Fibroblast of villous mesenchyme (primary cell): Measurements from ENCODE around the gene BID. TPM values are rescaled to one million over a fixed set of nuclear protein-coding genes. Genes with fewer than 3 reads are reported as not detected.
"Not testable (repeated sequence)": the region's sequence is repeated elsewhere in the genome, so short reads cannot be mapped to it uniquely, and the experiment has no call there.

ENCODE experiments used
- DNase-seq: peaks from one replicate; pipeline ENCODE4 v3.0.0-alpha.2; 2010; ENCODE audit warnings: low read depth
- H3K4me3 ChIP-seq: 2 replicates; pipeline ENCODE4 v1.5.1; 2011; ENCODE audit warnings: low read depth, mild to moderate bottlenecking, low read length
- total RNA-seq: library from RNA; depleted of rRNA; stranded (reverse); fragments of >200 nt; gene quantifications from 2 replicates; pipeline ENCODE4 v1.2.3, GENCODE V29; 2012
- TF ChIP-seq, protein P1 (sequence below): IDR thresholded peaks from 2 replicates; pipeline ENCODE4 v1.5.1; 2012; ENCODE audit warnings: low read depth, mild to moderate bottlenecking, low read length; ENCODE audit not compliant: insufficient read depth

Gene BID
- total RNA-seq, 1 donor = 19.4 TPM

DNA sequence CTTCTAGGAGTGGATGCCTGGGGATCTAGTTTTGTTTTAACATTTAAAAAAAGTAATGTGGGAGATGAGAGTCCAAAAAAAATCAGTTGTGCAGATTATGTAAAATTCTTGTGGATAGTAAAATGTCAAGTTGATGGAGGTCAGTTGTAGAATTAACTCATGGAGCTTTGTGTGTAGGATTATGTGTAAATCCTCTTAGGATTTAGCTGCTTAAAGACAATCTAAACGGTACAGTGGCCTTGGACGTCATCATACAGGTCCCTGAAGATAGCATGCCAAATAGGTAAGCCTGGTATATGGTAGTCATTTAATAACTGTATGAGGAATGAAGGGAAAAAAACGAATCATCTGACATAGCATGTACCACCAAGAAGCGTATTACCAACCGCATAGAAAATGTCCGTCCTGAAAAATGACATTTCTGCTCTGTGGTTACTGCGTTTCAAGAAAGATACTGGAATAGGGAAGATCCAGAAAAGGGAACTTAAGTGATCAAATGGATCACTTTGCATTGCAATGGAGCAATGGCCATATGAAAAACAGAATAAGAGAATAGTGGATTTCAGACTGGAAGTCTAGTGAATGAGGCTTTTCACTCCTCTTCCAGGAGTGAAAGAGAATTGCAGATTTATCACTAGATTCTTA lies 74.5 kb downstream of the BID start:
- TF ChIP-seq, protein P1, sequence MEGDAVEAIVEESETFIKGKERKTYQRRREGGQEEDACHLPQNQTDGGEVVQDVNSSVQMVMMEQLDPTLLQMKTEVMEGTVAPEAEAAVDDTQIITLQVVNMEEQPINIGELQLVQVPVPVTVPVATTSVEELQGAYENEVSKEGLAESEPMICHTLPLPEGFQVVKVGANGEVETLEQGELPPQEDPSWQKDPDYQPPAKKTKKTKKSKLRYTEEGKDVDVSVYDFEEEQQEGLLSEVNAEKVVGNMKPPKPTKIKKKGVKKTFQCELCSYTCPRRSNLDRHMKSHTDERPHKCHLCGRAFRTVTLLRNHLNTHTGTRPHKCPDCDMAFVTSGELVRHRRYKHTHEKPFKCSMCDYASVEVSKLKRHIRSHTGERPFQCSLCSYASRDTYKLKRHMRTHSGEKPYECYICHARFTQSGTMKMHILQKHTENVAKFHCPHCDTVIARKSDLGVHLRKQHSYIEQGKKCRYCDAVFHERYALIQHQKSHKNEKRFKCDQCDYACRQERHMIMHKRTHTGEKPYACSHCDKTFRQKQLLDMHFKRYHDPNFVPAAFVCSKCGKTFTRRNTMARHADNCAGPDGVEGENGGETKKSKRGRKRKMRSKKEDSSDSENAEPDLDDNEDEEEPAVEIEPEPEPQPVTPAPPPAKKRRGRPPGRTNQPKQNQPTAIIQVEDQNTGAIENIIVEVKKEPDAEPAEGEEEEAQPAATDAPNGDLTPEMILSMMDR = no peak
- no peak overlapping the region for H3K4me3 ChIP-seq
- peak; percentile 63 for DNase-seq

- no peak for DNase-seq
- H3K4me3 ChIP-seq = no peak overlapping the region
- TF ChIP-seq, protein P1 = no peak
These were observed 75.3 kb downstream of the BID start for GRCh38 chr22:17698948-17699347.

- not testable (repeated sequence) for H3K4me3 ChIP-seq, DNase-seq
These were observed 76.0 kb downstream of the BID start for GRCh38 chr22:17698276-17698675.

DNA sequence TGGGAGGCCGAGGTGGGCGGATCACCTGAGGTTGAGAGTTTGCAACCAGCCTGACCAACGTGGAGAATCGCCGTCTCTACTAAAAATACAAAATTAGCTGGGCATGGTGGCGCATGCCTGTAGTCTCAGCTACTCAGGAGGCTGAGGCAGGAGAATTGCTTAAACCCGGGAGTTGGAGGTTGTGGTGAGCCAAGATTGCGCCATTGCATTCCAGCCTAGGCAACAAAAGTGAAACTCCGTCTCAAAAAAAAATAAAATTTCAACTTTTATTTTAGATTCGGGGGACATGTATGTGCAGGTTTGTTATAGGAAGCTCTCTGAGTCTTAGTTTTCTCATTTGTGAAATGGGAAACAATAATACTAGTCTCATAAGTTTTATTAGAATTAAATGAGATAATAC lies 77.1 kb downstream of the BID start:
- not testable (repeated sequence) for DNase-seq, H3K4me3 ChIP-seq

- H3K4me3 ChIP-seq = no peak overlapping the region
- TF ChIP-seq, protein P1 = no peak
- no peak for DNase-seq
These were observed 78.3 kb downstream of the BID start for GRCh38 chr22:17695986-17696385.

GRCh38 chr22:17694752-17695151 lies 79.5 kb downstream of the BID start:
- no peak for DNase-seq
- TF ChIP-seq, protein P1 = no peak
- H3K4me3 ChIP-seq = no peak overlapping the region

- TF ChIP-seq, protein P1 = no peak
- H3K4me3 ChIP-seq = no peak overlapping the region
- no peak for DNase-seq
These were observed 80.1 kb downstream of the BID start for GRCh38 chr22:17694193-17694592.

DNA sequence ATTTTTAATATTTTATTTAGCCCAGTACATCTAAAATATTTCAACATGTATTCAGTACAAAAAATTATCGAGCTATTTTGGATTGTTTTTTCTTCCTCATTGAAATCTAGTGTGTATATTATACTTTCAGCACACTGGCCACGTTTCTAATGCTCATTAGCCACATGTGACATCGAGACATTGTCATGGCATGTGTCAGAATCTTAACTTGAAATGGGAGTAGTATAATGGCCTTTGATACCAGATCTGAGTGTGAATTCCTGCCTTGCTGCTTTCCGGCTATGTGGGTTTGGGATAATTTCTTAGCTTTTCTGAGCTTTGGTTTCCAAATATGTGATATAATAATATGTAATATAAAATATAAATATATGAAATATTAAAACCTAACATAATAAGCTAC lies 81.4 kb downstream of the BID start:
- TF ChIP-seq, protein P1 = no peak
- no peak overlapping the region for H3K4me3 ChIP-seq
- no peak for DNase-seq
